Large intestine (tissue), 3 donors: Measurements from ENCODE around the gene PRPF40A. TPM values are rescaled to one million over a fixed set of nuclear protein-coding genes. Genes with fewer than 3 reads are reported as not detected.
A peak's percentile ranks its signal among the peaks of the same experiment; 100 is the strongest.

Experiments used
- DNase-seq, 2 donors: peaks; one replicate each; pipeline versions ENCODE4 v3.0.0 to v3.0.0-alpha.2; 2013
- H3K27ac ChIP-seq: one replicate; pipeline ENCODE4 v1.5.1; 2013; ENCODE audit warnings: low read length
- H3K27me3 ChIP-seq: 2 replicates; pipeline ENCODE4 v1.6.1; 2013; ENCODE audit warnings: low read length; ENCODE audit not compliant: control insufficient read depth, insufficient read depth
- H3K36me3 ChIP-seq: 2 replicates; pipeline ENCODE4 v1.6.1; 2013; ENCODE audit warnings: low read length; ENCODE audit not compliant: control insufficient read depth, insufficient read depth
- H3K4me1 ChIP-seq: one replicate; pipeline ENCODE4 v1.6.1; 2013; ENCODE audit warnings: low read length; ENCODE audit not compliant: control insufficient read depth, insufficient read depth
- H3K4me3 ChIP-seq: one replicate; pipeline ENCODE4 v1.5.1; 2013; ENCODE audit warnings: low read length
- H3K9me3 ChIP-seq: one replicate; pipeline ENCODE4 v1.6.1; 2013; ENCODE audit warnings: mild to moderate bottlenecking, low read depth, low read length, moderate library complexity; ENCODE audit not compliant: control insufficient read depth
- WGBS: methylation state at CpG from one replicate; pipeline ENCODE4 v1.1.5; 2013; ENCODE audit warnings: low lambda C conversion rate; ENCODE audit not compliant: insufficient coverage; 5-methylcytosine and 5-hydroxymethylcytosine counted together
- polyA plus RNA-seq: library from polyadenylated mRNA; unstranded; fragments of 120-200 nt; gene quantifications from one replicate; pipeline ENCODE4 v1.2.1, GENCODE V29; 2013

Gene PRPF40A
- polyA plus RNA-seq, 1 donor = 83.5 TPM

DNA sequence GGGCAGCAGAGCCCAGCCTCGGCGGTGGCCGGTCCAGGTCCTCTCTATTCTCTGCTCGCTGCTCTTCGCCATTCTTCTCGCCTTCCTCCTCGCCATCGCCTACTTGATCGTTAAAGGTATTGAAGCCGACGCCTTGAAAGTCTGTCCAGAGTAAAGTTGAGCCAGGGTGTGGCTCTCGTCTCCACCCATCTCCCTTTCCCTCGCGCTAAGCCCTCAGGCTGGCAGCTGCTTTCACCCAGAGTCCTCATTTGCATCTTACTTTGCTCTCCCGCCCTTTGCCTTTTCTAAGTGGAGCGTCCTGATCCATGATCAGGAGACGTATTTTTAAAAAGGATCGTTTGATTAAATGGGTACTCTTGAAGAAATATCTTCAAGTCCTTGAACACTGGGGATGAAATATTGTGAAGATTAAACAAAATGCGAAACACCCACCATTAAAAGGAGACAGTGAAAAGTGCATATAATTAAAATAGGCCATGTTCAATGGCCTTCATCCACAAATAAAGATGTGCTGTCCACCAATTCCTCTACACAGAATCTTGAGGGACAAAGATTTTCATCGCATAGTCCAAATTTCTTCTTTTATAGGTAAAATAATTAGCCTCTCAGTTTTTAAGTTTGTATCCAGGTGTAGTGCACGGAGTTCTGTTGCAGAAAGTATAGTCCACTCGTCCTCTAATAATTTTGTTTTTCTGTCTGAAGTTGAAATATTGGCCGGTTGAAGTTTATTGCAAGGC, 1.8 kb upstream of the PRPF40A start:
- Histone ChIP-seq H3K9me3 (no peaks in the 10 kb centered on the region), H3K27ac (peak overlapping the region; percentile 100), H3K27me3 (no peaks in the 10 kb centered on the region), H3K4me3 (peak overlapping the region; percentile 97), H3K36me3 (peaks cover 3% of the 10 kb centered on the region), H3K4me1 (peaks cover 6% of the 10 kb centered on the region)
- peak; percentile 71 to 90 for DNase-seq
- 0% methylated on average over 1 of the region's 23 CpGs for WGBS

DNA sequence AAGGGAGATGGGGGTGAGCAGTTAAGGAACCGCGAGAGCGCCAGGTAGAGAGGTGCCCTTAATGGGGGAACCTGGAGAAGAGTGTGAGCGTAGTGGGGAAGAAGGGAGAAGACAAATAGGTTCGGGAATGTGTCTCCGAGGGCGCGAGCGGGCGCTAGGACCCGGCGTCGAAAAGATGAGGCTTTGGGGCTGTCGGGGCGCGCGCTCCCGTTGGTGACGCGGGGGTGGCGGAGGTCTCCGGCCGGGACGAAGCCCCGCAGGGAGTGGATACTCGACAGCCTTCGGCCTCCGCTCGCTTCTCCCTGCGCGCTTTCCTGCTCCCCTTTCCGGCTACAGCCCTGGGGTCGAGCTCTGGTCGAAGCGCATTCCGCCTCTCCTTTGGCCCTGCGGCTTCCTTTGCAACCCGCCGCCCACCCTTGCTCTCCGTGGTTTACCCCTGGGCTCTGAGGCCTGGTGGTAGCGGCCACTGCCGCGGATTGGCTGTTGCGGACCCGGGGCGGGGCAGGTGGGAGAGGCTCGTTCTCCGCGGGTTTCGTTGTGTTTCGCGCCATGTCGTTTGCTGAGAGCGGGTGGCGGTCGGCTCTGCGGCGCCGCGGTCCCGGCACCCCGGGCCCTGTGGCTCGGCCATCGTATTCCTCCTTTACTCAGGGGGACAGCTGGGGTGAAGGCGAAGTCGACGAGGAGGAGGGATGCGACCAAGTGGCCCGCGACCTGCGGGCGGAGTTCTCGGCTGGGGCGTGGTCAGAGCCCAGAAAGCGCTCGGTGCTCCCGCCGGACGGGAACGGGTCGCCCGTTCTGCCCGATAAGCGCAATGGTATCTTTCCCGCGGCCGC, 1.0 kb upstream of the PRPF40A start, which contains the start of gene ARL6IP6:
Gene ARL6IP6, plus strand, starts transcription at position 545 of the 833 bp plus-strand sequence. Its CDS starts 5 bp downstream, at position 550.
- no peaks in the 10 kb centered on the region for H3K9me3 ChIP-seq
- DNase-seq = peak; percentile 89 to 99
- H3K27ac ChIP-seq = peak within 1 kb of the TSS; percentile 100
- H3K36me3 ChIP-seq = peaks cover 8% of the 10 kb centered on the region
- H3K4me1 ChIP-seq = peaks cover 6% of the 10 kb centered on the region
- H3K4me3 ChIP-seq = peak within 1 kb of the TSS; percentile 97
- no peaks in the 10 kb centered on the region for H3K27me3 ChIP-seq
- whole genome bisulfite sequencing = no CpG with 5 or more reads among the region's 87 CpGs

DNA sequence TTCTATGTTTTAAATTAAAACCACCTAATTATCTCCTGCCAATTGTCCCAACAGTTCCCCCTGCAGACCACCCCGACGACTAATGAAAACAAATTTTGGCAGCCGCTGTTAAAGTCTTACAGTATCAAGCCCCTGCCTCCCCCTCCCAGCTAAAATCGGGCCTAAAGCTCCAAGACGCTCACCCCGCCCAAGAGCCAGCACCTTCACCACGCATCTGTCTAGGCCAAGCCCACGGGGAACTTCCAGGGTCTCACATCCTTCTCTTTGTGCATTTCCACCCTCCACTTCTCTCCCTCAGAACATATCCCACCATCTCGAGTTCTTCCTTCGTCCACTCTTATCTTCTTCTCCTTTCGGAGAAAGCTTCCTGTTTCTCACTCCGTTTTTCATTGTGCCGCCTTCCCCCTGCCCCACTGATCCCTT, 445 bp downstream of the PRPF40A start:
- H3K27ac ChIP-seq = peak overlapping the region; percentile 100
- no peaks in the 10 kb centered on the region for H3K9me3 ChIP-seq
- peak overlapping the region; percentile 97 for H3K4me3 ChIP-seq
- no peak for DNase-seq
- peaks cover 6% of the 10 kb centered on the region for H3K4me1 ChIP-seq
- 0% methylated on average over 4 of the region's 13 CpGs for WGBS
- H3K27me3 ChIP-seq = no peaks in the 10 kb centered on the region
- peaks cover 15% of the 10 kb centered on the region for H3K36me3 ChIP-seq

DNA sequence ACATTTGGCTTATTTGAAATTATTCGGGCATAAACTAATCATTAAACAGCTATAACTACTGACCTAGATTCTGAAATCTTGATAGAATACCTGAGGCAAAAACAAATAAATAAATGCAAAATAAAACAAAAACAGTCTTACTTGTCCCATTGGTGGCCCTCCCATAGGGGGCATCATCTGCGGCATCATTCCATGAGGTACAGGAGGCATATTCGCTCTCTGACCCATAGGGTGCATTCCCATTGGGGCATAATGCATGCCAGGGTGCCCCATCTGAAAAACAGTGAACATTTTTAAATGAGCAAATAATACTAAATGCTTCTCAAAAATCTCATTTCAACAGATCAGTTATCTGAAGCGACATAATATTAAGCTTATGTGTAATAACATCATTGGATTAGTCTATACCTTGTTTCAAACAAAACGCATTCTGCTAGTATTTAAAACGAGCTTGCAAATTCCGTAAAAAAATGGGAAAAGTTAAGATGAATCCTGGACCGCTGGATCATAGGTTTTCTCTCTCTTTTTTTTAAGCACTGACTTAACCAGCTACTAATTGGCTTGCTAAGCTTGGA, 1.3 kb downstream of the PRPF40A start:
- no peaks in the 10 kb centered on the region for H3K9me3 ChIP-seq
- no CpG with 5 or more reads among the region's 8 CpGs for WGBS
- peaks cover 17% of the 10 kb centered on the region for H3K36me3 ChIP-seq
- peak overlapping the region; percentile 97 for H3K4me3 ChIP-seq
- peak overlapping the region; percentile 100 for H3K27ac ChIP-seq
- H3K4me1 ChIP-seq = peaks cover 6% of the 10 kb centered on the region
- DNase-seq = peak; percentile 10 to 26
- no peaks in the 10 kb centered on the region for H3K27me3 ChIP-seq

DNA sequence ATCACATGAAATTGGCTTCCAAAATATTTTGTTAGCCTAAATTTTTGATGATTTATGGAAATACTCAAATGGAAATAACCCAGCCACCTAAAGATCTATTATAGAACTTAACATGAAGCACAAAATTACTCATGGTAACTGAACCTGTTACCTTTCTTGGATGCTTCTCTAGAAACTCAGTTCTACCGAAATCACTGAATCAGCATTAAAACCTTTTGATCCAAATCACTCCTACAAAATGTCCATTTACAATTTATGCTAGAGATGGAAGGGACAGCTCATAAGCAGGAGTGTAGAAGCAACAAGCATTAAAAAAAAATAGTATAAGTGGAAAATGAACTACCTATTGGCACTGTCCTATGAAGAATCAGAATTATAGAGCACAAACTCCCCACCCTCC, 2.1 kb downstream of the PRPF40A start:
- Histone ChIP-seq H3K36me3 (peaks cover 20% of the 10 kb centered on the region), H3K27ac (no peak overlapping the region), H3K4me1 (peaks cover 6% of the 10 kb centered on the region), H3K27me3 (no peaks in the 10 kb centered on the region), H3K9me3 (no peaks in the 10 kb centered on the region), H3K4me3 (no peak overlapping the region)
- WGBS = no CpG with 5 or more reads among the region's 1 CpG
- no peak for DNase-seq

DNA sequence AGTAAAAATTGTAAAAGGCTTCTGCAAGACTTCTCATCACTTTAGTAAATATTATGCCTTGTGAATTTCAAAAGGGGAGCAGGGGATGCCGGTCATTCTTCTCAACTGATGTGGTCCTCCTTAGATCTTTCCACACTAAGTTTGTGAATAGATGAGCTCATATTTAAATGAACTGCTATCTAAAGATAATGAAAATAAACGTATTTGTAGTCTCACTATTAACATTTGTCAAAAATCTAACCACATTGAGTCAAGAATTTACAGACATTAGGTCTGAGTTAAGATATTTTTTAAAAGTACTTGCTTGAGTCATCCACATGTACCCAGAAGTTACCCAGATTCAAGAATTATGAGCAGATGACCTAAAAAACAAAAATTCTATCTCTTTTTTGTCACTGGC, 6.5 kb downstream of the PRPF40A start:
- H3K27ac ChIP-seq = no peak overlapping the region
- no peaks in the 10 kb centered on the region for H3K27me3 ChIP-seq
- H3K4me1 ChIP-seq = peaks cover 2% of the 10 kb centered on the region
- DNase-seq = no peak
- no peak overlapping the region for H3K4me3 ChIP-seq
- H3K9me3 ChIP-seq = no peaks in the 10 kb centered on the region
- H3K36me3 ChIP-seq = peaks cover 45% of the 10 kb centered on the region
- 100% methylated on average over 1 of the region's 2 CpGs for WGBS

DNA sequence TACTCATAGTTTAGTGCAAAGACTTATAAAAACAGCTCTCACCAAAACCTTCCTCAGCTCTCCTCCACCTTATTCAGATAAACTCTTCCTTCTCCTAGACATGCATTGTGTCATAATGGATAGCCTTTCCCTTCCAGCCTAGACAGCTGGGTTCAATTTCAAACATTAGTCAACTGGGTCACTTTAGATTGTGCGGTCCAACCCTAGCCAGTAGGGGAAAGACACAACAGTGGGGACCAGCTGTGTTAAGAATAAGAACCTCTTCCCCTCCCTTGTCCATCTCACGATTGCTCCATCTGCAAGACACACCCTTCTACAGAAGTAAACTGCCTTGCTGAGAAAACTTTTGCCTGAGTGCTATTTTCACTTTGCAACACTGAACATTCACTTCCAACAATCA, 8.5 kb downstream of the PRPF40A start:
- H3K27me3 ChIP-seq = no peaks in the 10 kb centered on the region
- H3K9me3 ChIP-seq = no peaks in the 10 kb centered on the region
- H3K4me1 ChIP-seq = no peaks in the 10 kb centered on the region
- no peak overlapping the region for H3K27ac ChIP-seq
- peaks cover 43% of the 10 kb centered on the region for H3K36me3 ChIP-seq
- no CpG with 5 or more reads among the region's 2 CpGs for WGBS
- no peak for DNase-seq
- H3K4me3 ChIP-seq = no peak overlapping the region

DNA sequence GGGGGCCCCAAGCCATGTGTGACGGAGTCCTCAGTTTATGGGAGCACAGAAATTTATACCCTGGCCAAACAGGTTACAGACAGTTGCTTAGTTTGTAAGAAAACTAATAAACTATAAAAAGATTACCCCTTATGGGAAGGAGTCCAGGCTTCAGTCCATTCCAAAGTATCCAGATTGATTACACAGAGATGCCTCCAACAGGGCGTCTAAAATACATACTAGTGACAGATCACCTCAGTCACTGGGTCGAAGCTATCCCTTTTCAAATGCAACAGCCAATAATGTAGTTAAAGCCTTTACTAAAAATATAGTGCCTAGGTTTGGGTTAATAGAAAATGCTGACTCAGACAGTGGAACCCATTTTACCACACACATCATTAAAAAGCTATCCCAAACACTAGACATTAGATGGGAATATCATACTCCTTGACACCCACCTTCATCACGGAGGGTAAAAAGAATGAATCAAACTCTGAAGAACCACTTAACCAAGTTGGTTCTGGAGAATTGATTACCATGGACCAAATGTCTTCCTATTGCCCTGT, 10.7 kb downstream of the PRPF40A start:
- H3K9me3 ChIP-seq = no peaks in the 10 kb centered on the region
- H3K27me3 ChIP-seq = no peaks in the 10 kb centered on the region
- no peaks in the 10 kb centered on the region for H3K4me1 ChIP-seq
- 100% methylated on average over 1 of the region's 4 CpGs for WGBS
- H3K27ac ChIP-seq = no peak overlapping the region
- DNase-seq = no peak
- peaks cover 48% of the 10 kb centered on the region for H3K36me3 ChIP-seq
- no peak overlapping the region for H3K4me3 ChIP-seq

DNA sequence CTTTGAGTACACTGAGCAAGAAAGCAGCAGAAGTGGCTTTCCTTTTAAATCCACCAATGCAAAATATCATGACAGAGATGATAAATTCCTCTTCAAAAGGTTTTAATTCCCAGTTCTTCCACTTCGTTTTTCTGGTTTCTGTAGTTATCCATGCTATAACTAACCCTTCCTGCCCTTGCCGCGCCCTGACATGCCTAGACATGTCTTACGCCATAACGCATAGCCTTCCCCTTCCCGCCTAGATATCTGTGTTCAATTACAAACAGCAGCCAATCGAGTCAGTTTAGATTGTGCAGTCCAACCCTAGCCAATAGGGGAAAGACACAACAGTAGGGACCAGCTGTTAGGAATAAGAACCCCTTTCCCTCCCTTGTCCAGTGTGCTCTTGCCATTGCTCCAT, 16.1 kb downstream of the PRPF40A start:
- H3K9me3 ChIP-seq = no peaks in the 10 kb centered on the region
- no peak for DNase-seq
- H3K27ac ChIP-seq = no peak overlapping the region
- H3K4me3 ChIP-seq = no peak overlapping the region
- no peaks in the 10 kb centered on the region for H3K27me3 ChIP-seq
- 100% methylated on average over 3 of the region's 7 CpGs for WGBS
- H3K36me3 ChIP-seq = peaks cover 28% of the 10 kb centered on the region
- H3K4me1 ChIP-seq = no peaks in the 10 kb centered on the region

DNA sequence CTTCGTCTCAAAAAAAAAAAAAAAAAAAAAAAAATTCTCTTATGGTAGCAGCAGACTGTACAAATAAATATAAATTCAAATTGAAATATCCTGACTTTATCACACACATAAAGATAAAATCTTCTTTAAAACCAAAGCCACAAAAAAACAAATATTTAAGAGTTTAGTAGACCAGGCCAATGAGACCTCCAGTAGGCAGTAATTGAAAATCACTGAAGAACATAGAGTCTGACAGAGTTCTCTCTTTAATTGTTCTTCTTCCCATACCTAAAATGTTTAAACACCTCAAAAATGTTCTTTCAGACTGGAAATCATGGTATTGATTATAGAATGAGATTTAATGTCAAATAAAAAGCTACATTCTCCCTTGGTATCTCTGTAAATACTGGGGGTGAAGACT, 20.8 kb downstream of the PRPF40A start:
- no CpG with 5 or more reads among the region's 1 CpG for WGBS
- no peak overlapping the region for H3K27ac ChIP-seq
- no peak overlapping the region for H3K4me3 ChIP-seq
- no peaks in the 10 kb centered on the region for H3K27me3 ChIP-seq
- H3K36me3 ChIP-seq = peaks cover 20% of the 10 kb centered on the region
- no peaks in the 10 kb centered on the region for H3K4me1 ChIP-seq
- H3K9me3 ChIP-seq = no peaks in the 10 kb centered on the region
- no peak for DNase-seq
